HG02798 (cell line): Measurements from ENCODE around the gene CFAP20DC.

Source experiments
- ATAC-seq: cut with Tn5 transposase; IDR thresholded peaks from one replicate; pipeline ENCODE4 v1.9.1; 2021; ENCODE audit warnings: mild to moderate bottlenecking; ENCODE audit not compliant: unreplicated experiment, poor library complexity

Gene CFAP20DC

DNA sequence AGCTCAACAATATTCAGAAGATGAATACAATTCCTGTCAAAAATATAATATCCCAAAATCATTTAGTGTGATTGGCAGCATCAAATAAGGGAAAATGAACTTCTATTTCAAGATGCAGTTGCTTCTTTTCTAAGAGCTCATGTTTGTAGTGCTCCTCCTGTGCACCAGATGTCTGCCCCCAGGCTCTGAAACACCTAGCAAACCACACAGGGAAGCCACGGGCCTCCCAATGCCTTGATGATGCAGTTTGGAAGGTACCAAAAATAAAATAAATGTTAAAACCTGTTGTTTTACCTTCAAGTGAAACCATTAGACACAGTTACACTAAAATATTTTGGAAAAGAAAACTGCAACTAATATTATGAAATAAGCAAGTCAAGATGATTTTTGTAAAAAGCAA, 22.2 kb downstream of the CFAP20DC start:
- ATAC-seq, result peak; percentile 48

DNA sequence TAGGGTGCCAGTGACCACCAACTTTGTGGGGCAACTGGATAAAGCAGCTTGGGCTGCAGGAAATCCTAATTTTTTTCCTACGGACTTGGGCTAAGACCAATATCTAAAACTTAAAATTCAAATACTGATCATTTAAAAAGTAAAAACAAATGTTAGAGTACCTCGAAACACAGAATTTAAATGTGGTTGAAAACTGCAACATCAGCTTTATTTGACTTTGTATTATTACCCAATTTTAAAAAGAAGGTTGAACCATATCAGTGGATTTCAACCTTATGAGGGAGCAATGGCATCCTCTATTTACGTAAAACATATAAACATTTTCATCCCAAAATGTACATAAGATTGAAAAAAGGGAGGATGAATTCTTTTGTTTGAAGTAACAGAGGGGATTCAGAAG, 26.2 kb downstream of the CFAP20DC start:
- ATAC-seq, result no peak

DNA sequence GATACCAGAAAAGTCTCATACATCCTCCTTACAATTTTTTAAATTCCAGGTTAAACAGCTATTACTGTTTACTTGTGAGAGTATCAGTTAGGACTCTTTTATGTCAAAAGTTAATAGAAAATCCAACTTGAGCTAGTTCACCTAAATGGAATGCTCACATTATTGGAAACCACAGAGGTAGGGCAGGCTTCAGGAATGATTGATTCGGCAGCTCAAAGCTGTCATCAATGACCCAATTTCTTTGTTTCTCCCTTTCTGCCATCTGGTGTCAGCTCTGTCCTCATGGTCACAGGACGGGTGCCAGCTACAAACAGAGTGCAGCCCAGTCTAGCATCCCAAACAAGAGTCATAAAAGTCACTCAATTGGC, 32.2 kb downstream of the CFAP20DC start:
- no peak for ATAC-seq

DNA sequence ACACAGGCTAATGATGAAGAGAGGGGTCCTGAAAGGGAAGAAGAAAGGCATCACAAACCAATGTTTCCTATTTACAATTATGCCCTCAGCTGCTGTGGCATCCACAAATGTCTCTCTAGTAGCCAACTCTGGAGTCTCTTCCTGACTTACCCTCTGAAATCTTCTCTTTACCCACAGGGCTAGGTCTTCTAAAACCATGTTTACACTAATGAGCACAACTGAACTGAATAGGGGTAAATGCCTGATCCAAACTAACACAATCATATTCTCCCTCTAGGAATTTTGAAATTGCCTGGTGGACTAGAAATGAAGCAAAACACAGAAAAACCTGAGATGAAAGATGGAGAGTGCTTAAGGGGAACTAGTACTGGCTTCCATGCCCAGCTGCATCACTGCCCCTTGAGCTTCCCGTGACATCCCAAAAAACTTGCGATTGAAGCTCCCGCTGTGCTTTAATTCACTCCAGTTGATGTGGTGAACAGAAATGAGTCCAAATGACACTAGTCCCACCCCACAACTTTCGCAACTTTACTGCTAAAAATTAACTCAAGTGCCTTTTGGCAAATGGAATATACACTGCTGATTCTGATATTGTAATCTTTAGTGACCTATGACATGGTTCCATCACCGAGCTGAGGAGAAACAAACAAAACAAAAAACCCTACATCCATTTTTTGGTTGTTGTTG, 32.8 kb downstream of the CFAP20DC start:
- no peak for ATAC-seq

DNA sequence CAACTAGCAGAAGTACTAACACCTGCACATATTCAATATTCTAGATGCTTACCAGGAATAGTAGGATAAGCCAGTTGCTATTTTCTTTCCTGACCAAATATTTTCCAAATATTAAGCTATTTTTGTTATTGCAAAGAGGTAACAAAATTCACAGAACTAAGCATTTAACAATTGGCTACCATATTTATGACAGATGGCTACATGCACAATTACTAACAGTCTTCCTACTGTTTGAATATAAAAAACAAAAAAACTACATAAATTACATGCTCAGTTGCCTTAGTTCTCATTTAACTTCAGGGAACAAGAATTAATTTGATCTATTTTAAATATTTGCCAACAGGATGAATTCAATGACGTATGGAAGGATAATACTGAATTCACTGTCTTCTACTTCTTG, 36.2 kb downstream of the CFAP20DC start:
- no peak for ATAC-seq

DNA sequence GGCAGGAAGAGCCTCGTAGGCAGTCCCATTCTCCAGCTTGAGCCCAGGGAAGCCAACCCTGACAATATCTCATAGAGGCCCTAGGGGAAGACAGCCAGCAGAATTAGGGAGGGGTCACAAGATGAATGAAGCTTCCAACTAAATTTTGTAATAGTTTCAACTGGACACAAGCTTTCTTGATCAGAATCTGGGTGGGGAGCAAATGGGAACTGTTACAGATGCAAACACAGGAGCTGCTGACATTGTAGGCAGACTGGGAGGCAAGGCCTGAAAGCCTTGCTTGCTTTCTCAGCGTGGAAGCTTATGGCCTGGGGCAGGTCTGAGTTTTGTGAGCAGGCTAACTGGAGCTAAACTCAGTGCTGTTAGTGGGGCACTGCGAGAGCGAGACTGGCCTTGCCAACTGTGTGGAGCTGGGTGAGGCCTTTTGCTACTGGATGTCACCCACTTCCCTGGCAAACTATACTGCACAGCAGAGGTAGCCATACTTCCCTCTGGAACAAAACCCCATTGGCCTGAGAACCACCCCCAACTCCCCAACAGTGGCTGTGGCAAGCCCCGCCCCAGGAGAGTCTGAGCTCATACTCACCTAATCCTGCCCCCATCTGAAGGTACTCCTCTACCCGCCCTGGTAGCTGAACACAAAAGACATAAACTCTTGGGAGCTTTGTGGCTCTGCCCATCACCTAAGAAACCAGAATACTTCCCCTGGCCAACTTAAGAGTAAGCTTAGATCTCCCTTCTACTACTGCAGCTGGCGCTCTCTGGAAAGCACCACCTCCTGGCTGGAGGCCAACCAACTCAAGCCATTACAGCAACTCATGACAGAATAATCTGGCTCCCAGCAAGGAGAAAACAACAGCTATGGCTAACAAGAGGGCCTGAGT, 42.9 kb downstream of the CFAP20DC start:
- ATAC-seq, result no peak

DNA sequence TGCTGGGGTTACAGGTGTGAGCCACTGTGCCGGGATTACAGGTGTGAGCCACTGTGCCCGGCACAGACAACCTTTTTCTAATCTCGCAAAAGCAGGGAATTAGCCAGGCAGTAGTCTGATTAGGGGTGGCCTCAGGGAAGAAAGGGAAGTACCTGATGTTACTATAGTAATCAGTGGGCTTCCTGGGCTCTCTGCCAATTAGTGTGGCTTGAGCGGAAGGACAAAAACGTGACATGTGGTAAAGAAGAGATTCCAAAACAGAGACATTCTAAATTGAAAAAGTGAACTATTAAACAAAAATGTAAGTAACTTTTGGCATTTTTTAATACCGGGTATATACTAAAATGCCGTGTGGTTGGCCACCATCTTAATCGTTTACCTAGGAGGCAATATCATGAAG, 48.1 kb downstream of the CFAP20DC start:
- ATAC-seq, result no peak

DNA sequence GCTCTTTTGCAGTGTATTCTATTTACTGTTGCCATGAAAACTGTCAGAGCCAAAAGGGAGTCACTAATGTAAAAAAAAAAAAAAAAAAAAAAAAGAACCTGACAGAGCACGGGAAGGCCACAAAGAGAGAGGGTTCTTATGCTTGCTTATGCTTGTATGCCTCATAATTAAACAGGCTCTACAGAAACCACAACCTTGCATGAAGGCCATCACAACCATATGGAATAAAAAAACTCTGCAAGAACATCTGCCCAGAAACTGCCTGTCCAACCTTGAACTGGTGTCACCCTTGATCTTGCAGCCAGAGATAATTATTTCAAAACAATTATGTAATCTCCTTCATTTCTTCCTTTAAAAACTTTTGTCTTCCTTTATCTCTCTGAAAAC, 50.1 kb downstream of the CFAP20DC start:
- no peak for ATAC-seq

DNA sequence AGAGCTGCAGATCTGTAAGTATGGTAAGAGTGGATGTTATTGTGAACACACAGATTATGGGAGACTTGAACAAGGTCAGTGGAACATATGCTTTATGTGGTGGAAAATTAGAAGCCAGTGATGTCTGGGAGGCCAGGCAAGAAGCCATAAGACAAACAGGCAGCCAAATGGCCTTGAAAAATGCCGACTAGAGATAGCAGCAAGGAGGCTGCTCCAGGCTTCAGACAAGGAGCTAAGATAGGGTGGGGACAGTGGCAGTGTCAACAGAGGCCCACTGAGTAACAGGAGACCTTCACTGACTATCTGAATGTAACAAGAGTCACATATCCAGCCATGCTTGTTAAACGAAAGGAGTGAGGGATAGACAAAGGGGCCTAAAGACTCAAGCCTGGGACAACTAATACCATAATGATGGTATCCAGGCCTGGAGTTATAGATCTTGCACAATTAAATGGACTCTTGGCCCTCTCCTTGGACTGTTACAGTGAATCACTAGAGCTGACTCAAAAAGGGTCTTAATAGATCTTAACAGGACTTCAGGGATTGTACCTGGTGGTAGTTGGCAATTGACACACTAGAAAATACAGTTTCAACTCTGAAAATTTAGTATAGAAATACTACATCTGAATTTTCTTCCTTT, 50.6 kb downstream of the CFAP20DC start:
- ATAC-seq, result no peak

DNA sequence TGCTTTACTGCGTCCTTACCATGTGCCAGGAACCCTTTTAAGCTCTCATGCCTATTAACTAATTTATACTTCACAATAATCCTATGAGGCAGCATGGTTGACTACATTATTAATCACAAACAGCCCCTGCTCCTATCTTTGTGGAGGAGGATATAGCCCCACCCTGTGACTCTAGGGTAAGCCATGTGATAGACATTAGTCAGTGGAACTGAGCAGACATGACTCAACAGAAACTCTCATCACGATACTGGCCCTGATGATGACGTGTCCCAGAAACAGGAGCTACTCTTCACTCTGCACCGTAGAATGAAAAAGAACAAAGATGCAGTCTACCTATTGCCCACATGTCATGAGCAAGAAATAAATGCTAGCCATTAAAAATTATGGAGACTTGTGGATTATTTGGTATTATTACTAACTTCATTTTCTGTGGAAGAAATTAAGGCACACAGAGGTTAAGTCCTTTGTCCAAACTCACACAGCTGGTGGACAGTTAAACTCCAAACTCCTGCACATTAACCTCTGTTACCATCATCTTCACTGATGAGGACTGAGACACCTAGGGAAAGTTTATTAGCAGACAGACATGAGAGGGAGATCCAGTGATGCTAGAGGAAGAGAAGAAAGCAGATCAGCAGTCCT, 51.2 kb downstream of the CFAP20DC start:
- ATAC-seq, result peak; percentile 68

DNA sequence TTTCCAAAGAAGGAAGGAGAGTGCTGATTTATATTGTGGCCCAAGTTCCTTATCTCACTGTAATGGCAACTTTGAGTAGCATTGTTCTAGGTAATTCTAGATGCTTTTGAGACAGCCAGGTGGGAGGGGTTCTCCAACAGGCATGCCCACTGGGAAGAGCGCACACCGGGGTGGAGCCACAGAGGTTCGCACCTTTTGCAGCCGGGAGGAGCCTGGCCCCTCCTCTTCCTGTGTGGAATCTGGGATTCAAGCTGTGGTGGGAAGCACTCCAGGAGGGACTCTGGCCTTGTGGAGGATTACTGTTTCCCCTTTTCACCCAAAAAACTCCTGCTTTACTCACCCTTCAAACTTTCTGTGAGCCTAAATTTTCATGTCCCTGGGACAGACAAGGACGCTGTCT, 53.1 kb downstream of the CFAP20DC start:
- ATAC-seq, result no peak

DNA sequence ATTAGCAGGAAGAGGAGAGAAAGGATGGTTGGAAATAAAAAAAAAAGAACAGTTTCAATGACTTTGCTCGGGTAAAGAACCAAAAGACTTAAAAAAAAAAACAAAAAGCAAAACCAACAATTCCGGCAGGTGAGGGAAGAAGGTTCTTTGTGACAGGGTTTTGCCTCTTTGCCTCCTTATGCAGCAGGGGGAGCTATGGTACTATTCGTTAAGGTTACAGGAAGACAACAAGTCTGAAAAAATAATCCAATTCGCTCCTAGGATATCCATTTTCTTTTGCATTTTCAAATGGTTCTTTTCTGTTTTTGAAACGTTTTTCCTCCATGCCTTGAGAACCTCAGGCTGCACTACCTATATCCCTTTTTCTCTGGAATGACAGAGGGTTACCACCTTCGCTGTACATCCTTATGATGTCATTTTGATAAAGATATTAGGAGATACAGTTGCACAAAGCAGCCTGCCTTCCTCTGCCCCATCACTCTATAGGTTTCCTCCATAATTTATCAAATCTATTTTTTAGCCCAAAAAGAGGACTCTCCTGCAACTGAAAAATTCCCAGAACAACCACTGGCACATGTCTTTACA, 55.0 kb downstream of the CFAP20DC start:
- ATAC-seq, result peak; percentile 65

DNA sequence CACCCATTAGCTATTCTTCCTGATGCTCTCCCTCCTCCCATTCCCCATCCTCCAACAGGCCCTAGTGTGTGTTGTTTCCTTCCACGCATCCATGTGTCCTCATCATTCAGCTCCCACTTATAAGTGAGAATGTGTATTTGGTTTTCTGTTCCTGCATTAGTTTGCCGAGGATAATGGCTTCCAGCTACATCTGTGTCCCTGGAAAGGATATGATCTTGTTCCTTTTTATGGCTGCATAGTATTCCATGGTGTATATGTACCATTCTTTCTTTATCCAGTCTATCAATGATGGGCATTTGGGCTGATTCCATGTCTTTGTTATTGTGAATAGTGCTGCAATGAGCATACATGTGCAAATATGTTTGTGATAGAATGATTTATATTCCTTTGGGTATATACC, 56.3 kb downstream of the CFAP20DC start:
- no peak for ATAC-seq

DNA sequence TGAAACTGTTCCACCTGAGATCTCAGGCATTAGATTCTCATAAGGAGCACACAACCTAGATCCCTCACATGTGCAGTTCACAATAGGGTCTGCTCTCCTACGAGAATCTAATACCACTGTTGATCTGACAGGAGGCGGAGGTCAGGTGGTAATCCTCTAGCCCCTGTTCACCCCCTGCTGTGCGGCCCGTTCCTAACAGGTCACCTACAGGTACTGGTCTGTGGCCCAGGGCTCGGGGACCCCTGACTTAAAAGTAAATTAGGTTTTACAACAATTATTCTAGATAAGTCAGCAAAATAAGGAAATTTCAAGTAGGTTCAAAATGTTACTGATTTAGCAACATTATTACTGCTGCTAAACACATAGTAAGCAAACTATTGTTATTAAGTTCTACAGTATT, 58.2 kb downstream of the CFAP20DC start:
- no peak for ATAC-seq

DNA sequence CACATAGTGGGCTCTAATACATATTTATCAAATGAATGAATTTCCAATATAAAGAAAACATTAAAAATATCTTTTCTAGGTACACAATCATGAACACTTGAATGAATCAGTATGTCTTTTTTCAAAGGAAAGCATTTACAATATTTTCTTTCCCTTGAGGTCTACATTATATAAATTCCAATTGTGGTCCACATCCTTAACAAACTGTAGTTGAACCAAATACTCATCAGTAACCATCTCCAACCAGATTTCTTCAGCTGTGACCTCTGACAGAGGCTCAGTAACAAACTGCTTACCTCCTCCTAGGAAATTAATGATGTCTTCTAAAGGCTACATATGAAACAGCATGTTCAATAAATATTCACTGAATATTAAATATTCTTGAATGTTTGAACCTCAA, 58.8 kb downstream of the CFAP20DC start:
- no peak for ATAC-seq

DNA sequence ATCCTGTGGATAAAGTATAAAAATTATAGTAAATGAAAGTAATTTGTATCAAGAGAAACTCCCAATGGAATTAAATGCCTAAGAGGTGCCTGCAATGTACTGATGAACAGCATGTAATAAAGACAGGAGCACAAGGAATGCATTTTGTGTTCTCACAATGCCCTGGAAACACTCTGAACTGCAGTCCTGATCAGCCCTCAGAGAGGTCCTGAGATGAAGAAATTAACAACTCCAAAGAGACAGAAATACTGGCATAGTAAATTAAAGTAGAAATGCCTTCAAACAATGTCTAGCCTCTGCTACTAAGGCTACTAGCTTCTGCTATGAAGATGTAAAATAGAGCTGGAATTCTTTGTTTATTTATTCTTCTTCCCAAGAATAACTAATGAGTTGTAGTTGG, 59.9 kb downstream of the CFAP20DC start:
- ATAC-seq, result no peak

DNA sequence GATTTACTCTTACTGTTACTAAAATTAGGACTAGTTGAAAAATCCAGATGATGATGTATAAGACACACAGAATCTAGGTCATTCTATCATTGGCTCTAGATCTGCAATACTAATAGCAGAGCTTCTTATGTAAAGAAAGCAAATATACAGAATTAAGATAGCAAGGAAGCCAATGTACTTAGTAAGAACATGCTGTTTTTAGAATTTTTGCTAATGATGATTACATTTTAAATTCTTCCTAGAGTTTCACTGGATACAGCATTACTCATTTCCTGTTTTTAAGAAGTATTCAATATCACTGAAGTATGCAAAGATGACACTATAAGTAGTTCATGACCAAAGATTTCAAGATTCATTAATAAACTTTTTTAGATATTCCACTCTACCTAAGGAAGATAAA, 60.7 kb downstream of the CFAP20DC start:
- ATAC-seq, result no peak

DNA sequence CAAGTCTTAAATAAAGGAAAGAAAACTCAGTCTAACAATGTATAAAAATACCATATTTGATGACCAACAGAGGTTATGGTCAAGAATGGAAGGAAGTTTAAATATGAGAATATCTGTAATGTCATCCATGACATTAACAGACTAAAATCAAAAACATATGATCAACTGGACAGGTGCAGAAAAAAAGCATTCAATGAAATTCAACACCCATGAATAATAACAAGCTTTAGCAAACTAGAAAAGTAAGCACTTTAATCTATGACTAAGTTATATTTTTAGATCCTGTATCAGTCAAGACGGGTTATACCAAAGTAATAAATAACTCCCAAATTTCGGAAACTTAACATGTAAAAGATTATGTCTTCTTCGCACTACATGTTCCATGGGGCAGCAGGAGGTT, 61.8 kb downstream of the CFAP20DC start:
- ATAC-seq, result no peak

DNA sequence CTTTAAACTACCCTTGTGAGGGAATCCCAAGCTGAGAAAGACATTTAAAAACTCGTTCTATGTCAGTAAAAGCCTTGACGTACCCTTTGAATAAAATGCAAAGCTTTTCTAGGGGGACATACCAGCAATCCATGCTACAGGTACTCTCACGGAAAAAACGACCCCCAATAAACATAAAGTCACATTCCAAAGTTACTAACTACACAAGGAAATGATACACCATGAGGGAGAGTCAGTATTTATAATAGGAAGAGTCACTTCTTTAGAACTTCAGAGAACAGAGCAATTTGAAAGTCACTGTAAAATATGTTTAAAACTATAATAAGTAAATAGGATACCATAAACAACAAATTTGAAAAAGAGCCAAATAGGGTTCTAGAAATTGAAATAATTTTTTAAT, 63.2 kb downstream of the CFAP20DC start:
- ATAC-seq, result no peak

DNA sequence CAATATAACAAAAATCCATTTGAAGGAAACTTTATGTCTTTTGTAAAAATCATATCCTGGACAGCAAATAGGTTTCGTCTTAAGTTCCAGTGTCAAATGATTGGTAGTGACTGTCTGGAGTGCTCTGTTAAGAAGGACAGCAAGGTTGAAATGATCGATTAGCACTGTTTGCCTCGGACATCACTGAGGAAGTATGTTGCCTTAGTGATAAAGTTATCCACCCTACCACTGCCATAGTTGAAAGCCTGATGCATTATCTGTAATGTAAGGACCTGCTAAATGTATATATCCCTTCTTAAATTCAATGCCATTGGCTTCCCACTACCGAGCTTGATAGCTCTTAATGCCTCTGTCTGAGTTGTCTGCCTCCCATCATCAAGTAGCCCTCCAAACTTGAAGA, 70.0 kb downstream of the CFAP20DC start:
- ATAC-seq, result no peak

DNA sequence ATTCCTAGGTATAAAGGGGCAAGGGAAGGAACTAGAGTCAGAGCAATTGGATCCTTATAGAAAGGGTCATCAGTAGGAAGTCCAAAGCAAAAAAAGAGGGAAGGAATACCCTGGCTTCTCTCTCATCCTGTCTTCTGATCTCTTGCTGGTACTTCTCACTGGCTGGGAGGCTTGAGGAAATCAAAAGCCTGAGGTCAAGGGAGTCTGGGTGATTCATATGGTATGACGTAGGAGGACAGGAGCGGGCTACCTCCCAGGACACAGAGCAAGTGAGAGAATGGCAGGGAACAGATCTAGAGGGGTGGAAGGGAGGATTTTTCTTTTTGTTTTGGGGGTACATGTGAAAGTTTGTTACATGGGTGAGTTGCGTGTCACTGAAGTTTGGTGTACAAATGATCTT, 76.0 kb downstream of the CFAP20DC start:
- no peak for ATAC-seq
